K562 (cell line): ENCODE measurements around the gene ST6GAL1. TPM values are rescaled to one million over a fixed set of nuclear protein-coding genes. Genes with fewer than 3 reads are reported as not detected.

Experiments
- CUX1 ChIP-seq: fragments of 200-800 bp; sonication (Bioruptor generic); IDR thresholded peaks from 2 replicates; pipeline ENCODE4 v1.6.1; 2016; ENCODE audit warnings: missing genetic modification characterization, missing compliant biosample characterization
- EZH2 ChIP-seq: IDR thresholded peaks from 2 replicates; pipeline ENCODE4 v1.6.1; 2012; ENCODE audit warnings: low read depth, mild to moderate bottlenecking, inconsistent platforms, low read length, borderline replicate concordance
- FOSL1 ChIP-seq: fragments of 200-800 bp; sonication (Bioruptor generic); conservative IDR thresholded peaks from 2 replicates; pipeline ENCODE4 v1.6.1; 2016; ENCODE audit warnings: missing genetic modification characterization, missing compliant biosample characterization
- MYNN ChIP-seq, 2 experiments: sonication (generic); formaldehyde crosslinking in 1 of 2; IDR thresholded peaks; 2 replicates each; pipeline versions ENCODE4 v1.5.0 to v1.6.1; 2016 to 2020; ENCODE audit warnings: antibody characterized with exemption in 1 of 2, missing genetic modification reagents in 1 of 2
- NFE2L1 ChIP-seq: fragments of 450-650 bp; IDR thresholded peaks from 2 replicates; pipeline ENCODE4 v1.6.1; 2016; ENCODE audit warnings: missing genetic modification characterization, low read depth, mild to moderate bottlenecking, missing compliant biosample characterization, moderate library complexity, borderline replicate concordance
- NFIC ChIP-seq: fragments of 450-650 bp; IDR thresholded peaks from 2 replicates; pipeline ENCODE4 v1.6.1; 2017; ENCODE audit warnings: mild to moderate bottlenecking, inconsistent platforms
- NFRKB ChIP-seq: fragments of 450-650 bp; IDR thresholded peaks from 2 replicates; pipeline ENCODE4 v1.6.1; 2016; ENCODE audit warnings: low read depth
- PHB ChIP-seq: fragments of 250-450 bp; sonication (Bioruptor Pico); IDR thresholded peaks from 2 replicates; pipeline ENCODE4 v1.5.0; 2021
- PRDM10 ChIP-seq: fragments of 450-650 bp; IDR thresholded peaks from 2 replicates; pipeline ENCODE4 v1.6.1; 2018; ENCODE audit not compliant: partially characterized antibody
- PURB ChIP-seq: sonication (generic); formaldehyde crosslinking; IDR thresholded peaks from 2 replicates; pipeline ENCODE4 v1.9.0; 2021; ENCODE audit warnings: low read depth, mild to moderate bottlenecking, missing genetic modification reagents
- SMARCA5 ChIP-seq: fragments of 450-650 bp; IDR thresholded peaks from 2 replicates; pipeline ENCODE4 v1.6.1; 2016
- polyA plus RNA-seq, 8 experiments: library from polyadenylated mRNA; depleted of rRNA in 4 of 8; stranded (reverse) in 5 of 8; unstranded in 3 of 8; fragments of >200 nt; fragmentation: Nextera tagmentation in 2 of 8; fragmentation: Illumina TruSeq in 1 of 8; extraction: Ambion mirVana in 2 of 8; extraction: Trizol in 1 of 8; gene quantifications; 2 replicates each; pipeline versions ENCODE4 v1.2.1 to v1.2.3, GENCODE V29; 2011 to 2014; ENCODE audit warnings: inconsistent platforms in 1 of 8, missing spikeins in 1 of 8
- total RNA-seq, 7 experiments: library from RNA; depleted of rRNA in 6 of 7; stranded (reverse); fragments of >200 nt in 6 of 7; fragmentation: Illumina TruSeq in 2 of 7; extraction: Trizol in 2 of 7; gene quantifications; 2 replicates each; pipeline versions ENCODE4 v1.2.1 to v1.2.3, GENCODE V29; 2011 to 2021; ENCODE audit warnings: low replicate concordance in 1 of 7

Gene ST6GAL1
- total and polyA plus RNA-seq, 9 of the 15 experiments (the other 6 are each of a cell fraction or from before 2014, with no cell fraction given) = 31.9 to 145 (median 71.0) TPM

GRCh38 chr3:186932281-186933181 is 2.2 kb downstream of the ST6GAL1 start (continued):
- TF ChIP-seq PRDM10 (peak; percentile 53), PURB (CRISPR knock-in tag) (no peak), NFIC (peak; percentile 65), EZH2 (no peak), NFE2L1 (tag) (no peak), CUX1 (0 out of 2 replicates have a peak, but pooled peaks have one; percentile 37), FOSL1 (0 out of 2 replicates have a peak, but pooled peaks have one; percentile 22), PHB (CRISPR knock-in tag) (no peak), SMARCA5 (no peak), NFRKB (no peak; the same call in 1 of the 2 replicates), MYNN (IDR thresholded peaks at IDR 0.05) (no peak), MYNN (CRISPR knock-in tag; IDR thresholded peaks at IDR 0.05) (no peak)
